H1 (cell line): ENCODE results near the gene ZNF232. TPM values are rescaled to one million over a fixed set of nuclear protein-coding genes. Genes with fewer than 3 reads are reported as not detected.

Experiments used
- CHD1 ChIP-seq: IDR thresholded peaks from 2 replicates; pipeline ENCODE4 v1.6.1; 2012; ENCODE audit warnings: low read depth, low read length, improper control_type of control experiment
- EZH2 ChIP-seq: fragments of 200-600 bp; sonication (generic); IDR thresholded peaks from 2 replicates; pipeline ENCODE4 v1.7.1; 2012; ENCODE audit warnings: low read depth, mild to moderate bottlenecking, moderate library complexity, low read length, inconsistent platforms; ENCODE audit not compliant: severe bottlenecking
- POLR2AphosphoS5 ChIP-seq: IDR thresholded peaks from 2 replicates; pipeline ENCODE4 v1.6.1; 2011; ENCODE audit warnings: low read depth, low read length
- SIRT6 ChIP-seq: IDR thresholded peaks from one replicate; pipeline ENCODE4 v1.7.1; 2012; ENCODE audit warnings: low read length, inconsistent platforms
- polyA plus RNA-seq, 7 experiments: library from polyadenylated mRNA; depleted of rRNA in 3 of 7; stranded (reverse) in 5 of 7; unstranded in 2 of 7; fragments of >200 nt in 5 of 7; fragments of 200-250 nt in 2 of 7; gene quantifications; 1 replicate in 5 of 7; 2 replicates in 1 of 7; 4 replicates in 1 of 7; pipeline versions ENCODE4 v1.2.1 to v1.2.3, GENCODE V29; 2011 to 2013; ENCODE audit warnings: missing spikeins in 2 of 7, mixed read lengths in 2 of 7
- total RNA-seq: library from RNA; stranded (reverse); fragmentation: NEBNext Ultra II Directional; extraction: Animal tissue kit (Norgen Biotek cat#: 25700); gene quantifications from 2 replicates; pipeline ENCODE4 v1.2.1, GENCODE V29; 2021
- TF ChIP-seq, protein P1 (sequence below): IDR thresholded peaks from 2 replicates; pipeline ENCODE4 v1.6.1; 2012; ENCODE audit warnings: low read length, inconsistent platforms
- TF ChIP-seq, protein P2 (sequence below): IDR thresholded peaks from 2 replicates; pipeline ENCODE4 v1.6.1; 2011; ENCODE audit warnings: low read depth, mild to moderate bottlenecking, low read length; ENCODE audit not compliant: insufficient read depth

The ZNF232 gene
- total and polyA plus RNA-seq, 2 of the 8 experiments (the other 6 are each of a cell fraction or from before 2014, with no cell fraction given) = 11.1 to 41.0 TPM

GRCh38 chr17:5068236-5068635 lies 43.4 kb downstream of the ZNF232 start (continued):
- TF ChIP-seq EZH2 = no peak
- TF ChIP-seq, protein P1, sequence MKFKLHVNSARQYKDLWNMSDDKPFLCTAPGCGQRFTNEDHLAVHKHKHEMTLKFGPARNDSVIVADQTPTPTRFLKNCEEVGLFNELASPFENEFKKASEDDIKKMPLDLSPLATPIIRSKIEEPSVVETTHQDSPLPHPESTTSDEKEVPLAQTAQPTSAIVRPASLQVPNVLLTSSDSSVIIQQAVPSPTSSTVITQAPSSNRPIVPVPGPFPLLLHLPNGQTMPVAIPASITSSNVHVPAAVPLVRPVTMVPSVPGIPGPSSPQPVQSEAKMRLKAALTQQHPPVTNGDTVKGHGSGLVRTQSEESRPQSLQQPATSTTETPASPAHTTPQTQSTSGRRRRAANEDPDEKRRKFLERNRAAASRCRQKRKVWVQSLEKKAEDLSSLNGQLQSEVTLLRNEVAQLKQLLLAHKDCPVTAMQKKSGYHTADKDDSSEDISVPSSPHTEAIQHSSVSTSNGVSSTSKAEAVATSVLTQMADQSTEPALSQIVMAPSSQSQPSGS = no peak
- no peak for TF ChIP-seq SIRT6
- TF ChIP-seq CHD1 = no peak
- TF ChIP-seq, protein P2, sequence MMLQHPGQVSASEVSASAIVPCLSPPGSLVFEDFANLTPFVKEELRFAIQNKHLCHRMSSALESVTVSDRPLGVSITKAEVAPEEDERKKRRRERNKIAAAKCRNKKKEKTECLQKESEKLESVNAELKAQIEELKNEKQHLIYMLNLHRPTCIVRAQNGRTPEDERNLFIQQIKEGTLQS = no peak
- no peak for TF ChIP-seq POLR2AphosphoS5
